HepG2 (cell line): Measurements from ENCODE around the gene SDK1. TPM values are rescaled to one million over a fixed set of nuclear protein-coding genes. Genes with fewer than 3 reads are reported as not detected.

Experiments
- ATAC-seq: fragments of 200-7000 bp; cut with Tn5 transposase; 3 replicates; pipeline ENCODE4 v1.9.1; 2020; ENCODE audit warnings: mild to moderate bottlenecking, moderate library complexity
- BruUV-seq: library from RNA; stranded (reverse); fragments of 400-500 nt; replicated peaks from 2 replicates; lab custom pipeline; 2021; lab: Mats Ljungman, UMichigan
- CTCF ChIA-PET: fragments of 300-600 bp; formaldehyde crosslinking; extraction: SDS; loops from one replicate; lab custom pipeline; 2021; ENCODE audit warnings: low total read pairs, inconsistent platforms, low intra/inter-chr PET ratio; lab: Yijun Ruan, JAX
- POLR2A ChIA-PET: fragments of 350-600 bp; sonication (Branson Sonifier 250); formaldehyde crosslinking; loops from one replicate; lab custom pipeline; 2020; ENCODE audit warnings: antibody characterized with exemption, inconsistent platforms; lab: Yijun Ruan, JAX
- DNase-seq: peaks from one replicate; pipeline ENCODE4 v3.0.0-alpha.2; 2015; ENCODE audit warnings: low spot score
- FAIRE-seq: peaks from 3 replicates; lab custom pipeline; 2011; peaks lifted over from hg19 to GRCh38; lab: Jason Lieb, UNC
- H2AFZ ChIP-seq: one replicate; pipeline ENCODE4 v1.6.1; 2011; ENCODE audit warnings: low read length, inconsistent platforms
- H3K27ac ChIP-seq: fragments of 300-600 bp; 3 replicates; pipeline ENCODE4 v1.8.0; 2011; ENCODE audit warnings: mixed run types, mild to moderate bottlenecking, mixed read lengths, low read length, inconsistent platforms; ENCODE audit not compliant: insufficient read depth; ENCODE audit errors: extremely low read length
- H3K27me3 ChIP-seq, 2 experiments: fragments of 200-600 bp in 1 of 2; 2 replicates in 1 of 2; 3 replicates in 1 of 2; pipeline versions ENCODE4 v1.6.0 to v1.8.0; 2011; ENCODE audit warnings: low read length in 2 of 2, mild to moderate bottlenecking in 2 of 2, moderate library complexity in 2 of 2, inconsistent platforms in 1 of 2; ENCODE audit not compliant: insufficient read depth in 2 of 2, control insufficient read depth in 1 of 2
- H3K36me3 ChIP-seq, 2 experiments: fragments of 200-600 bp in 1 of 2; replicated peaks in 1 of 2; 2 replicates in 1 of 2; 3 replicates in 1 of 2; pipeline versions ENCODE4 v1.5.1 to v1.8.0; 2011; ENCODE audit warnings: low read length in 2 of 2, inconsistent platforms in 1 of 2; ENCODE audit not compliant: insufficient read depth in 2 of 2, control insufficient read depth in 1 of 2
- H3K4me1 ChIP-seq: 2 replicates; pipeline ENCODE4 v1.5.1; 2012; ENCODE audit warnings: low read length, inconsistent platforms; ENCODE audit not compliant: insufficient read depth
- H3K4me2 ChIP-seq: 2 replicates; pipeline ENCODE4 v1.6.0; 2011; ENCODE audit warnings: low read depth, low read length, inconsistent platforms
- H3K4me3 ChIP-seq, 3 experiments: fragments of 200-600 bp in 1 of 3; sonication (generic), shearing (Covaris generic) in 1 of 3; replicated peaks in 1 of 3; 2 replicates each; pipeline ENCODE4 v1.5.1; 2011 to 2016; ENCODE audit warnings: low read length in 3 of 3, inconsistent platforms in 2 of 3, low read depth in 2 of 3, mild to moderate bottlenecking in 2 of 3, control low read depth in 1 of 3, mixed read lengths in 1 of 3; ENCODE audit not compliant: insufficient read depth in 1 of 3
- H3K79me2 ChIP-seq: one replicate; pipeline ENCODE4 v1.6.1; 2011; ENCODE audit warnings: low read length, inconsistent platforms; ENCODE audit not compliant: insufficient read depth
- H3K9ac ChIP-seq: 2 replicates; pipeline ENCODE4 v1.6.0; 2011; ENCODE audit warnings: mild to moderate bottlenecking, low read depth, low read length, inconsistent platforms; ENCODE audit not compliant: insufficient read depth
- H3K9me3 ChIP-seq: 2 replicates; pipeline ENCODE4 v1.5.1; 2012; ENCODE audit warnings: mild to moderate bottlenecking, low read length
- H4K20me1 ChIP-seq: 2 replicates; pipeline ENCODE4 v1.6.0; 2011; ENCODE audit warnings: inconsistent platforms, mild to moderate bottlenecking, low read length, moderate library complexity; ENCODE audit not compliant: insufficient read depth
- ATM ChIP-seq: fragments of 450-650 bp; IDR thresholded peaks from 2 replicates; pipeline ENCODE4 v1.7.1; 2017; ENCODE audit warnings: mild to moderate bottlenecking, borderline replicate concordance
- CEBPB ChIP-seq: IDR thresholded peaks from 2 replicates; pipeline ENCODE4 v1.6.1; 2011; ENCODE audit warnings: low read depth, low read length, improper control_type of control experiment, borderline replicate concordance
- DPF2 ChIP-seq: sonication (generic); formaldehyde crosslinking; IDR thresholded peaks from 2 replicates; pipeline ENCODE4 v1.4.0; 2020; ENCODE audit warnings: mild to moderate bottlenecking, low read depth, missing genetic modification reagents, borderline replicate concordance
- ELF3 ChIP-seq: IDR thresholded peaks from 2 replicates; pipeline ENCODE4 v1.6.1; 2016; ENCODE audit warnings: missing genetic modification reagents, missing compliant biosample characterization
- HNRNPL ChIP-seq: fragments of 200-400 bp; formaldehyde crosslinking; IDR thresholded peaks from 2 replicates; pipeline ENCODE4 v1.6.1; 2017; ENCODE audit warnings: mild to moderate bottlenecking, low read depth, low read length
- MEIS2 ChIP-seq: sonication (generic); formaldehyde crosslinking; IDR thresholded peaks from 2 replicates; pipeline ENCODE4 v1.9.0; 2021; ENCODE audit warnings: mild to moderate bottlenecking, missing genetic modification reagents
- MYNN ChIP-seq: sonication (generic); formaldehyde crosslinking; IDR thresholded peaks from 2 replicates; pipeline ENCODE4 v1.4.0; 2020; ENCODE audit warnings: mild to moderate bottlenecking, low read depth, missing genetic modification reagents
- TBX2 ChIP-seq: sonication (generic); formaldehyde crosslinking; IDR thresholded peaks from 2 replicates; pipeline ENCODE4 v1.5.0; 2020; ENCODE audit warnings: missing genetic modification reagents, mild to moderate bottlenecking, borderline replicate concordance
- TFDP2 ChIP-seq: sonication (generic); formaldehyde crosslinking; IDR thresholded peaks from 2 replicates; pipeline ENCODE4 v1.4.0; 2020; ENCODE audit warnings: missing genetic modification reagents
- USF2 ChIP-seq, 2 experiments: sonication (generic) in 1 of 2; formaldehyde crosslinking in 1 of 2; IDR thresholded peaks; 2 replicates each; pipeline versions ENCODE4 v1.5.1 to v1.6.1; 2011 to 2020; ENCODE audit warnings: borderline replicate concordance in 1 of 2, low read depth in 1 of 2, low read length in 1 of 2, mild to moderate bottlenecking in 1 of 2, missing genetic modification reagents in 1 of 2, moderate library complexity in 1 of 2
- ZNF446 ChIP-seq: sonication (generic); formaldehyde crosslinking; IDR thresholded peaks from 2 replicates; pipeline ENCODE4 v1.5.0; 2020; ENCODE audit warnings: mild to moderate bottlenecking, missing genetic modification reagents
- ZNF549 ChIP-seq: sonication (generic); formaldehyde crosslinking; IDR thresholded peaks from 2 replicates; pipeline ENCODE4 v1.5.0; 2020; ENCODE audit warnings: missing genetic modification reagents
- ZNF629 ChIP-seq: sonication (generic); formaldehyde crosslinking; conservative IDR thresholded peaks from 2 replicates; pipeline ENCODE4 v1.5.0; 2020; ENCODE audit warnings: missing genetic modification reagents
- ZNF672 ChIP-seq: sonication (generic); formaldehyde crosslinking; IDR thresholded peaks from 2 replicates; pipeline ENCODE4 v1.8.1; 2022; ENCODE audit warnings: missing genetic modification reagents
- ZNF687 ChIP-seq: sonication (generic); formaldehyde crosslinking; IDR thresholded peaks from 2 replicates; pipeline ENCODE4 v1.5.1; 2020; ENCODE audit warnings: mild to moderate bottlenecking, missing genetic modification reagents, moderate library complexity
- ZNF75D ChIP-seq: sonication (generic); formaldehyde crosslinking; IDR thresholded peaks from 2 replicates; pipeline ENCODE4 v1.8.1; 2023; ENCODE audit warnings: missing genetic modification reagents, mild to moderate bottlenecking, borderline replicate concordance
- WGBS: methylation state at CpG from one replicate; pipeline ENCODE4 v1.1.6; 2017; ENCODE audit warnings: low lambda C conversion rate; 5-methylcytosine and 5-hydroxymethylcytosine counted together
- in situ Hi-C: cut with HindIII; loops from 2 replicates; pipeline ENCODE4 v1.10.0; 2017; ENCODE audit warnings: low pct_unique_long_range_greater_than_20kb; ENCODE audit not compliant: extremely low pct_ligation_motif_present
- intact Hi-C: fragments of 100-400 bp; cut with micrococcal nuclease; formaldehyde crosslinking; loops from one replicate; pipeline ENCODE4 v1.10.0; 2022; ENCODE audit not compliant: unreplicated experiment
- polyA plus RNA-seq, 8 experiments: library from polyadenylated mRNA; depleted of rRNA in 3 of 8; stranded (reverse) in 7 of 8; unstranded in 1 of 8; fragments of >200 nt; fragmentation: Illumina TruSeq in 4 of 8; extraction: Trizol in 4 of 8; gene quantifications; 2 replicates each; pipeline versions ENCODE4 v1.2.1 to v1.2.3, GENCODE V29; 2011 to 2016; ENCODE audit warnings: low read depth in 4 of 8, missing spikeins in 1 of 8, mixed read lengths in 1 of 8; ENCODE audit not compliant: insufficient read depth in 1 of 8
- total RNA-seq, 5 experiments: library from RNA; depleted of rRNA; stranded (reverse); fragments of >200 nt; fragmentation: Illumina TruSeq; extraction: Trizol; gene quantifications; 2 replicates each; pipeline ENCODE4 v1.2.3, GENCODE V29; 2016; ENCODE audit warnings: low read depth in 1 of 5

The SDK1 gene
- total and polyA plus RNA-seq, 2 of the 13 experiments (the other 11 are each of a cell fraction or from before 2014, with no cell fraction given) = 0.35 to 2.4 TPM

- WGBS = 70% methylated on average over 3 of the region's 12 CpGs
- DNase-seq (no peak), ATAC-seq (no peak), FAIRE-seq (no peak)
- H3K4me2 ChIP-seq = no peak overlapping the region
- H4K20me1 ChIP-seq = no peaks in the 10 kb centered on the region
- H3K4me3 ChIP-seq = no peak overlapping the region
- no peak overlapping the region for H3K9ac ChIP-seq
- H3K27me3 ChIP-seq = no peaks in the 10 kb centered on the region
- H3K36me3 ChIP-seq = no peaks in the 10 kb centered on the region
- POLR2A ChIA-PET = no interaction called here
- no TSS peak for BruUV-seq
- CTCF ChIA-PET = no interaction called here
- H3K27ac ChIP-seq = no peak overlapping the region
- intact Hi-C loops = no loop called here
- in situ Hi-C loops = no loop called here
- no peak overlapping the region for H2AFZ ChIP-seq
- H3K4me1 ChIP-seq = no peaks in the 10 kb centered on the region
- H3K9me3 ChIP-seq = no peaks in the 10 kb centered on the region
- TF ChIP-seq USF2 (IDR thresholded peaks at IDR 0.05; ENCODE audit: low read depth, low read length) = no peak
- no peak for TF ChIP-seq USF2 (CRISPR knock-in tag; IDR thresholded peaks at IDR 0.05; ENCODE audit: borderline replicate concordance)
- no peak for TF ChIP-seq TBX2 (CRISPR knock-in tag)
- TF ChIP-seq TFDP2 (CRISPR knock-in tag) = no peak
- TF ChIP-seq HNRNPL = no peak
- no peak for TF ChIP-seq ZNF629 (CRISPR knock-in tag)
- TF ChIP-seq MYNN (CRISPR knock-in tag) = no peak
- no peak for TF ChIP-seq CEBPB
- no peak for TF ChIP-seq ZNF75D
- no peak for TF ChIP-seq ZNF672 (CRISPR knock-in tag)
- no peak for TF ChIP-seq ZNF549 (CRISPR knock-in tag)
- TF ChIP-seq ELF3 (CRISPR knock-in tag) = no peak
- no peak for TF ChIP-seq ZNF446 (CRISPR knock-in tag)
- TF ChIP-seq ATM = no peak
- TF ChIP-seq ZNF687 (CRISPR knock-in tag) = no peak
- no peak for TF ChIP-seq MEIS2 (CRISPR knock-in tag)
- TF ChIP-seq DPF2 (CRISPR knock-in tag) = no peak
- H3K79me2 ChIP-seq = no peaks in the 10 kb centered on the region
These were observed 796.1 kb downstream of the SDK1 start for GRCh38 chr7:4097001-4097609.
